SK-N-SH treated with all-trans-retinoic acid at 6 μM for 48 hours (cell line): Measurements from ENCODE around the gene ASB4.

ENCODE experiments used
- ATAC-seq: fragments of 200-7000 bp; cut with Tn5 transposase; 3 replicates; pipeline ENCODE4 v1.9.1; 2020; ENCODE audit warnings: mild to moderate bottlenecking, moderate library complexity
- ARNTL ChIP-seq: fragments of 450-650 bp; formaldehyde crosslinking; IDR thresholded peaks from 2 replicates; pipeline ENCODE4 v1.5.0; 2020; ENCODE audit warnings: low read depth, mild to moderate bottlenecking, moderate library complexity, borderline replicate concordance
- BACH2 ChIP-seq: fragments of 250-450 bp; sonication (Bioruptor Pico); IDR thresholded peaks from 2 replicates; pipeline ENCODE4 v1.9.0; 2021; ENCODE audit warnings: mild to moderate bottlenecking, borderline replicate concordance
- CREB5 ChIP-seq: fragments of 250-450 bp; sonication (Bioruptor Pico); IDR thresholded peaks from 2 replicates; pipeline ENCODE4 v1.5.1; 2020; ENCODE audit warnings: low read depth, mild to moderate bottlenecking, moderate library complexity
- CSDC2 ChIP-seq: fragments of 250-450 bp; sonication (Bioruptor Pico); IDR thresholded peaks from 2 replicates; pipeline ENCODE4 v1.5.0; 2020; ENCODE audit warnings: mild to moderate bottlenecking, moderate library complexity
- CSRNP3 ChIP-seq: fragments of 250-450 bp; sonication (Bioruptor Pico); IDR thresholded peaks from 2 replicates; pipeline ENCODE4 v1.5.1; 2021; ENCODE audit warnings: mild to moderate bottlenecking, moderate library complexity
- ESRRG ChIP-seq: fragments of 250-450 bp; sonication (Bioruptor Pico); IDR thresholded peaks from 2 replicates; pipeline ENCODE4 v1.6.1; 2021; ENCODE audit warnings: mild to moderate bottlenecking
- GLIS3 ChIP-seq: fragments of 250-450 bp; sonication (Bioruptor Pico); IDR thresholded peaks from 2 replicates; pipeline ENCODE4 v1.5.0; 2020; ENCODE audit warnings: mild to moderate bottlenecking, moderate library complexity
- ISL1 ChIP-seq: fragments of 250-450 bp; sonication (Bioruptor Pico); IDR thresholded peaks from 2 replicates; pipeline ENCODE4 v2.1.2; 2022; ENCODE audit warnings: mild to moderate bottlenecking, moderate library complexity
- OSR1 ChIP-seq: fragments of 250-450 bp; sonication (Bioruptor Pico); IDR thresholded peaks from 2 replicates; pipeline ENCODE4 v1.8.0; 2022; ENCODE audit warnings: moderate library complexity, mild to moderate bottlenecking, inconsistent platforms
- PPARA ChIP-seq: fragments of 250-450 bp; sonication (Bioruptor Pico); IDR thresholded peaks from 2 replicates; pipeline ENCODE4 v1.5.0; 2020; ENCODE audit warnings: mild to moderate bottlenecking, borderline replicate concordance
- RARB ChIP-seq: fragments of 250-450 bp; sonication (Bioruptor Pico); IDR thresholded peaks from 2 replicates; pipeline ENCODE4 v1.8.0; 2021; ENCODE audit warnings: mild to moderate bottlenecking, moderate library complexity
- SNAI2 ChIP-seq: fragments of 250-450 bp; sonication (Bioruptor Pico); IDR thresholded peaks from 2 replicates; pipeline ENCODE4 v1.5.0; 2020; ENCODE audit warnings: mild to moderate bottlenecking, moderate library complexity
- TCF4 ChIP-seq: fragments of 250-450 bp; sonication (Bioruptor Pico); IDR thresholded peaks from 2 replicates; pipeline ENCODE4 v1.8.0; 2021; ENCODE audit warnings: mild to moderate bottlenecking, moderate library complexity, borderline replicate concordance
- TOX ChIP-seq: fragments of 250-450 bp; sonication (Bioruptor Pico); IDR thresholded peaks from 2 replicates; pipeline ENCODE4 v1.8.0; 2021; ENCODE audit warnings: mild to moderate bottlenecking, moderate library complexity, borderline replicate concordance
- ZC3H10 ChIP-seq: fragments of 250-450 bp; sonication (Bioruptor Pico); IDR thresholded peaks from 2 replicates; pipeline ENCODE4 v1.5.1; 2021; ENCODE audit warnings: mild to moderate bottlenecking, moderate library complexity
- ZFP30 ChIP-seq: fragments of 450-650 bp; formaldehyde crosslinking; IDR thresholded peaks from 2 replicates; pipeline ENCODE4 v1.5.0; 2022; ENCODE audit warnings: mild to moderate bottlenecking, moderate library complexity
- ZNF70 ChIP-seq: fragments of 450-650 bp; formaldehyde crosslinking; IDR thresholded peaks from 2 replicates; pipeline ENCODE4 v1.5.0; 2020; ENCODE audit warnings: mild to moderate bottlenecking, moderate library complexity
- ZNF8 ChIP-seq: fragments of 450-650 bp; formaldehyde crosslinking; IDR thresholded peaks from 2 replicates; pipeline ENCODE4 v1.5.0; 2020; ENCODE audit warnings: mild to moderate bottlenecking, moderate library complexity
- TF ChIP-seq, protein P1 (sequence below): fragments of 250-450 bp; sonication (Bioruptor Pico); IDR thresholded peaks from 2 replicates; pipeline ENCODE4 v1.8.0; 2021; ENCODE audit warnings: low read depth, mild to moderate bottlenecking, moderate library complexity, borderline replicate concordance
- TF ChIP-seq, protein P2 (sequence below): fragments of 250-450 bp; sonication (Bioruptor Pico); IDR thresholded peaks from 2 replicates; pipeline ENCODE4 v1.8.0; 2020; ENCODE audit warnings: mild to moderate bottlenecking, moderate library complexity, borderline replicate concordance
- TF ChIP-seq, protein P3 (sequence below): fragments of 250-450 bp; sonication (Bioruptor Pico); IDR thresholded peaks from 2 replicates; pipeline ENCODE4 v1.5.0; 2020; ENCODE audit warnings: mild to moderate bottlenecking, moderate library complexity

The ASB4 gene

DNA sequence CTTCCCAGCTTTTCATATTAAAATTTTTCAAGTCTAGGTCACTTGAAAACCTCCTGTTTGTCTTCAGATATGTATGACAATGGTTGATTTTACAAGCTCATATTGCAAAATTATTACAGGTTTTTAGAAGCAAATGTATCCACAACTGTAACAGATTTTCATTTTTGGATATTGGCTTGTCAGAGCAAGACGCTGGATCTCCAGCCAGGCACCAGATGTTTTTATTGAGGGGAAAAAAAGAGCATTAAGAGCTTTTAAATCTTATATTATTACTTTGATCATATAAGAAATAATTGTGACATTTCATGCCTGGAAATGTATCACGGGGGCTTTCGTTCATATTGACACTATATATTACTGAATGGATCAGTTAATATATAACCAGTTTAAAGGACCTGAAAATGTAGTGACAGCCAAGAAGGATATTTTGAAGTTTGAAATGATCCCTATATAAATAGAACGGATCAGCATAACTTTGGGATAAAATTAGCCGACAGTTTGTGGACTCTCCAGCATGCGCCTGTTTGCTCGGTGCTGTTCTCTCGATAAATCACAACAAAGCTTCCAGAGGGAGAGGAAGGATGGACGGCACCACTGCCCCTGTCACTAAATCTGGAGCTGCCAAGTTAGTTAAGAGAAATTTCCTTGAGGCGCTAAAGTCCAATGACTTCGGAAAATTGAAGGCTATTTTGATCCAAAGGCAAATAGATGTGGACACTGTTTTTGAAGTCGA, at the start of gene ASB4:
TSS of gene ASB4 (plus strand) at position 553 of the 733 bp plus-strand sequence. CDS start at position 582, 29 bp downstream.
- no peak for ATAC-seq
- TF ChIP-seq SNAI2 (CRISPR knock-in tag) (no peak), PPARA (CRISPR knock-in tag) (no peak), TCF4 (no peak), ZC3H10 (no peak), TOX (no peak), OSR1 (CRISPR knock-in tag) (no peak), RARB (CRISPR knock-in tag) (no peak), ARNTL (CRISPR knock-in tag) (no peak), GLIS3 (CRISPR knock-in tag) (no peak), ZNF8 (CRISPR knock-in tag) (no peak), ISL1 (no peak), CSRNP3 (CRISPR knock-in tag) (no peak)
- TF ChIP-seq, protein P1, sequence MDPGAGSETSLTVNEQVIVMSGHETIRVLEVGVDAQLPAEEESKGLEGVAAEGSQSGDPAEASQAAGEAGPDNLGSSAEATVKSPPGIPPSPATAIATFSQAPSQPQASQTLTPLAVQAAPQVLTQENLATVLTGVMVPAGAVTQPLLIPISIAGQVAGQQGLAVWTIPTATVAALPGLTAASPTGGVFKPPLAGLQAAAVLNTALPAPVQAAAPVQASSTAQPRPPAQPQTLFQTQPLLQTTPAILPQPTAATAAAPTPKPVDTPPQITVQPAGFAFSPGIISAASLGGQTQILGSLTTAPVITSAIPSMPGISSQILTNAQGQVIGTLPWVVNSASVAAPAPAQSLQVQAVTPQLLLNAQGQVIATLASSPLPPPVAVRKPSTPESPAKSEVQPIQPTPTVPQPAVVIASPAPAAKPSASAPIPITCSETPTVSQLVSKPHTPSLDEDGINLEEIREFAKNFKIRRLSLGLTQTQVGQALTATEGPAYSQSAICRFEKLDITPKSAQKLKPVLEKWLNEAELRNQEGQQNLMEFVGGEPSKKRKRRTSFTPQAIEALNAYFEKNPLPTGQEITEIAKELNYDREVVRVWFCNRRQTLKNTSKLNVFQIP (CRISPR knock-in tag) = no peak
- TF ChIP-seq, protein P2, sequence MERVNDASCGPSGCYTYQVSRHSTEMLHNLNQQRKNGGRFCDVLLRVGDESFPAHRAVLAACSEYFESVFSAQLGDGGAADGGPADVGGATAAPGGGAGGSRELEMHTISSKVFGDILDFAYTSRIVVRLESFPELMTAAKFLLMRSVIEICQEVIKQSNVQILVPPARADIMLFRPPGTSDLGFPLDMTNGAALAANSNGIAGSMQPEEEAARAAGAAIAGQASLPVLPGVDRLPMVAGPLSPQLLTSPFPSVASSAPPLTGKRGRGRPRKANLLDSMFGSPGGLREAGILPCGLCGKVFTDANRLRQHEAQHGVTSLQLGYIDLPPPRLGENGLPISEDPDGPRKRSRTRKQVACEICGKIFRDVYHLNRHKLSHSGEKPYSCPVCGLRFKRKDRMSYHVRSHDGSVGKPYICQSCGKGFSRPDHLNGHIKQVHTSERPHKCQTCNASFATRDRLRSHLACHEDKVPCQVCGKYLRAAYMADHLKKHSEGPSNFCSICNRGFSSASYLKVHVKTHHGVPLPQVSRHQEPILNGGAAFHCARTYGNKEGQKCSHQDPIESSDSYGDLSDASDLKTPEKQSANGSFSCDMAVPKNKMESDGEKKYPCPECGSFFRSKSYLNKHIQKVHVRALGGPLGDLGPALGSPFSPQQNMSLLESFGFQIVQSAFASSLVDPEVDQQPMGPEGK (CRISPR knock-in tag) = no peak
- TF ChIP-seq, protein P3, sequence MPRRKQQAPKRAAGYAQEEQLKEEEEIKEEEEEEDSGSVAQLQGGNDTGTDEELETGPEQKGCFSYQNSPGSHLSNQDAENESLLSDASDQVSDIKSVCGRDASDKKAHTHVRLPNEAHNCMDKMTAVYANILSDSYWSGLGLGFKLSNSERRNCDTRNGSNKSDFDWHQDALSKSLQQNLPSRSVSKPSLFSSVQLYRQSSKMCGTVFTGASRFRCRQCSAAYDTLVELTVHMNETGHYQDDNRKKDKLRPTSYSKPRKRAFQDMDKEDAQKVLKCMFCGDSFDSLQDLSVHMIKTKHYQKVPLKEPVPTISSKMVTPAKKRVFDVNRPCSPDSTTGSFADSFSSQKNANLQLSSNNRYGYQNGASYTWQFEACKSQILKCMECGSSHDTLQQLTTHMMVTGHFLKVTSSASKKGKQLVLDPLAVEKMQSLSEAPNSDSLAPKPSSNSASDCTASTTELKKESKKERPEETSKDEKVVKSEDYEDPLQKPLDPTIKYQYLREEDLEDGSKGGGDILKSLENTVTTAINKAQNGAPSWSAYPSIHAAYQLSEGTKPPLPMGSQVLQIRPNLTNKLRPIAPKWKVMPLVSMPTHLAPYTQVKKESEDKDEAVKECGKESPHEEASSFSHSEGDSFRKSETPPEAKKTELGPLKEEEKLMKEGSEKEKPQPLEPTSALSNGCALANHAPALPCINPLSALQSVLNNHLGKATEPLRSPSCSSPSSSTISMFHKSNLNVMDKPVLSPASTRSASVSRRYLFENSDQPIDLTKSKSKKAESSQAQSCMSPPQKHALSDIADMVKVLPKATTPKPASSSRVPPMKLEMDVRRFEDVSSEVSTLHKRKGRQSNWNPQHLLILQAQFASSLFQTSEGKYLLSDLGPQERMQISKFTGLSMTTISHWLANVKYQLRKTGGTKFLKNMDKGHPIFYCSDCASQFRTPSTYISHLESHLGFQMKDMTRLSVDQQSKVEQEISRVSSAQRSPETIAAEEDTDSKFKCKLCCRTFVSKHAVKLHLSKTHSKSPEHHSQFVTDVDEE (CRISPR knock-in tag) = no peak

- TF ChIP-seq TOX (no peak), OSR1 (CRISPR knock-in tag) (no peak)
- TF ChIP-seq, protein P2 (CRISPR knock-in tag) = no peak
- no peak for ATAC-seq
Observed at GRCh38 chr7:95436407-95436806, 49.3 kb upstream of the ASB4 start.

DNA sequence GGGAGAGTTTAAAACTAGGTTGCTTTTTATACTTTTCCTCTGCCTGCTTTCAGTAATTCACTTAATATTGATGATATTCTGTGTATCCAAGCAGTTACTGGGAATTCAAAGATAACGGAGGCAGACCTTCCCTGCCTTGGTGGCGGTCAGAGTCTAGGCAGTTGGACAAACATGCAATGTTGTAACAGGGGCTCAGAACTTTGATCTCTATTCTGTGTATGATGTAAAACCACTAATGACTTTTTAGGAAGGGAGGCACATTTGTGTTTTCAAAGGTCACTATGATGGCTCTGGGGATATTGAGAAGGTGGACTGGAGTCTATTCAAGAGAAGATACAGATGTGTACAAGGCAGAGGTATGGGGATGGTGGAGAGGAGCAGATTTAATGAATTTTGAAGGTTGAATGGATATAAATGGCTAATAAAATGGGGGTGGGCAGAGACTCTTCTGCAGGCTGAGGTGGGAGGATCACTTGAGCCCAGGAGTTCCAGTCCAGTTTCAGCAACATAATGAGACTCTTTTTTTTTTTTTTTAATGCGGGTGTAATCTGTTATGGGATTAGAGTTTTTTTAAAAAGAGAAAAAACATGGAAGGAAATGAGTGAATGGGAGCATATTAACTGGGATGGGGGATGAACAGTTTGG, 45.2 kb upstream of the ASB4 start:
- no peak for ATAC-seq
- TF ChIP-seq CREB5 (CRISPR knock-in tag) (no peak), TCF4 (no peak), ISL1 (no peak), ZNF70 (CRISPR knock-in tag) (no peak), OSR1 (CRISPR knock-in tag) (no peak), ZFP30 (CRISPR knock-in tag) (no peak), CSDC2 (CRISPR knock-in tag) (no peak), ARNTL (CRISPR knock-in tag) (no peak), RARB (CRISPR knock-in tag) (no peak), SNAI2 (CRISPR knock-in tag) (no peak), ZC3H10 (no peak), BACH2 (no peak), GLIS3 (CRISPR knock-in tag) (no peak), ESRRG (CRISPR knock-in tag) (no peak), CSRNP3 (CRISPR knock-in tag) (no peak), PPARA (CRISPR knock-in tag) (no peak), ZNF8 (CRISPR knock-in tag) (no peak)
- TF ChIP-seq, protein P1 (CRISPR knock-in tag) = no peak
